Activated T-helper 1 cell treated with Interleukin-2 at 50 U/mL for 16 hours (primary cell): Measurements from ENCODE around the gene IL17REL.

Source experiments
- DNase-seq: peaks from one replicate; pipeline ENCODE4 v3.0.0-alpha.2; 2020; ENCODE audit warnings: low read depth

IL17REL gene

DNA sequence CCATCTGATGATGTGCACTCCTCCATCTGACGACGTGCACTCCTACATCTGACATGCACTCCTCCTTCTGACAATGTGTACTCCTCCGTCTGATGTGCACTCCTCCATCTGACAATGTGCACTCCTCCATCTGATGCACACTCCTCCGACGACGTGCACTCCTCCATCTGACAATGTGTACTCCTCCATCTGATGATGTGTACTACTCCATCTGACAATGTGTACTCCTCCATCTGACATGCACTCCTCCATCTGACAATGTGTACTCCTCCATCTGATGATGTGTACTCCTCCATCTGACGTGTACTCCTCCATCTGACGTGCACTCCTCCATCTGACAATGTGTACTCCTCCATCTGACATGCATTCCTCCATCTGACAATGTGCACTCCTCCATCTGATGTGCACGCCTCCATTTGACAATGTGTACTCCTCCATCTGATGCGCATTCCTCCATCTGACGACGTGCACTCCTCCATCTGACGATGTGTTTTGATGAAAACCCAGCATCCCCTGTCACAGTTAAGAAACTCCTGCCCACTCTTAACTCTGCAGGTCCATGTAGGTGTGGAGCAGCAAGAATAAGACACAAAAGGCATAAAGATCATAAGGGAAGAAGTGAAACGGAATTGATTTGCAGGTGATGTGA is 9.7 kb upstream of the IL17REL start:
- DNase-seq = no peak

DNA sequence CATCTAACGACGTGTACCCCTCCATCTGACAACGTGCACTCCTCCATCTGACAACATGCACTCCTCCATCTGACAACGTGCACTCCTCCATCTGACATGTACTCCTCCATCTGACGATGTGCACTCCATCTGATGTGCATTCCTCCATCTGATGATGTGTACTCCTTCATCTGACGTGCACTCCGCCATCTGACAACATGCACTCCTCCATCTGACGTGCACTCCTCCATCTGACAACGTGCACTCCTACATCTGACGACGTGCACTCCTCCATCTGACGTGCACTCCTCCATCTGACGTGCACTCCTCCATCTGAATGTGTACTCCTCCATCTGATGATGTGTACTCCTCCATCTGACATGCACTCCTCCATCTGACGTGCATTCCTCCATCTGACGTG is 8.0 kb upstream of the IL17REL start:
- DNase-seq = no peak

- no peak for DNase-seq
These were observed 6.8 kb upstream of the IL17REL start for GRCh38 chr22:50019316-50019715.

GRCh38 chr22:50018608-50019285 is 6.2 kb upstream of the IL17REL start:
- DNase-seq = no peak

DNA sequence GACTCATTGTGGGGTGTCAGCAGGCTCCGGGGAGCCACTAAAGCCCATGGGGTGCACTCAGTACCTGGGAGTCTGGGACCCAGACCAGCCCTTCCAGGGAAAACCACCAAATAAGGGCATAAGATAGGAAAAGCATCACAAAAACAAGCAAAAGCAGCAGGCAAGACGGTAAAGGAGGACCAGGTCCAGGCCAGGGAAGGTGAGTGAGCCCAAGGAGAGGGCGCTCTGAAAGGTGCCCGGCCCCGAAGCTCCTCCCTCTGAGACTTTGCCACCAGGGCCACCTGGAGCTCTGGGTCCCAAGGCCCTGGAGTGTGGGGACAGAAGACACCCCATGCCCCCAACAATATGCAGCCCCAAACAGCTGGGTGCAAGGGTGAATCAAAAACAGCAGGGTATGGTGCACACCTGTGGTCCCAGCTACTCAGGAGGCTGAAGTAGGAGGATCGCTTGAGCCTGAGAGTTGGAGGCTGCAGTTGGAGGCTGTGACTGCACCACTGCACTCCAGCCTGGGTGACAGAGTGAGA is 5.2 kb upstream of the IL17REL start:
- DNase-seq = no peak

- peak; percentile 41 for DNase-seq
These were observed 4.6 kb upstream of the IL17REL start for GRCh38 chr22:50016988-50017700.

DNA sequence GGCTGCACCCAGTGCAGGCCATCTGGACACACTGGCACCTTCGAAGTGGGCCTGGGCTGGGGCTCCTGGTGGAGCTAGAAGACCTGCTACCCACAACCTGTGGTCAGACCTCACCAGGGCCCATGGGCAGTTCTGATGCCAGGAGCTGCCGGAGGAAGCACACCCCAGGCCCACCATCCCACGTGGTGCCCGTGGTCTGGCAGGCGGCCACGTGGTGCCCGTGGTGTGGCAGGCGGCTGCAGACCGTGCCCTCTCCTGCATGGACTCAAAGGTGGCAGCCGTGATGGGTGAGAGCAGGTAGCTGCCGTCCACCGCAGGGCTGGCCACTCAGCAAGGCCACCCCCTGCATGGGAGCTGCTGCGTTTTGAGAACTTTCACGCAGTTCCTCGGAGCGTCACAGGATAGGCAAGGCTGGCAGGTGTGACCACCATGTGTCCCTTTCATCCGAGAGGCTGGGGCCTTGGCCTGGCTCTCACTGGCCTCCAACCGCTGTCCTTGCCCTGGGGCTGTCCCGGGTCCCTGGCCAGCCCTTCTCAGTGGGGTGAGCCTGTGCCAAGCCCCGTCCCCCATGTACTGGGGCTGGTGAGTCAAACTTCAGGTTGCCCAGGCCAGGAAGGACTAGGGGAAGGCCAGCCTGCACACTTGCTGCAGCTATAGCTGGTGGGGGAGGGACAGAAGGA is 3.9 kb upstream of the IL17REL start:
- DNase-seq = no peak

GRCh38 chr22:50015451-50016307 is 3.1 kb upstream of the IL17REL start:
- no peak for DNase-seq

DNA sequence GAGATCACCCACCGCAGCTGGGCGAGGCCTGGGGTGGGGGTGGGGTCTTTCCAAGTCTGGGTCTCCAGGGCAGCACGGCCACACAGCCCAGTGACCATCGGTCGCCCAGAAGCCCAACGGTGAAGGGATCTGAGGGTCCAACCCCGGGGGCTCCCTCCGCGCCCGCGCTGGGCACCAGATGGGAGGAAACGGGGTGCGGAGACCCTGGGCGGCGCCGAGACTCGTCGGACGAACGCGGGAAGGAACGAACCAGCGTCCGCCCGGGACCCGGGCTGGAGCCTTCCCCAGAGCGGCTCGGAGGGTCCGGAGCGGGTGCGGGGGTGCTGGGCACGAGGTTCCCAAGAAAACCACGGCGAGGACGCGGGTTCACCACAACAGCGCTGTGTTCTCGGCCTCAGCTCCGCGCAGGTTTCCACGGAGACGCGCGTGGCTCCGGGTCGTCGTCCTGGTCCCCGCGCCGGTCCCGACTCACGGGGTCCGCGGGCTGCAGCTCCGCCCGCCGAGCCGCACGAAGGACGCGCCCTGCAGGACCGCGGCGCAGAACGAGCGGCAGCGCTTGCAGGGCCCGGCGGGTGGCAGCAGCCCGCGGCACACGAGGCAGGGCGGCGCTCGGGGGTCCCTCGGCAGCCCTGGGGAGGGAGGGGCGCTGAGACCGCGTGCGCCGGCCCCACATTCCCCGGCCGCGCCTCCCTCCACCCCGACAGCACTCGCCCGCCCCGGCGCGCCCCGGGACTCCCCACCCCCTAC is 2.3 kb upstream of the IL17REL start:
- DNase-seq = no peak

GRCh38 chr22:50014053-50014501 is 1.5 kb upstream of the IL17REL start:
- no peak for DNase-seq

DNA sequence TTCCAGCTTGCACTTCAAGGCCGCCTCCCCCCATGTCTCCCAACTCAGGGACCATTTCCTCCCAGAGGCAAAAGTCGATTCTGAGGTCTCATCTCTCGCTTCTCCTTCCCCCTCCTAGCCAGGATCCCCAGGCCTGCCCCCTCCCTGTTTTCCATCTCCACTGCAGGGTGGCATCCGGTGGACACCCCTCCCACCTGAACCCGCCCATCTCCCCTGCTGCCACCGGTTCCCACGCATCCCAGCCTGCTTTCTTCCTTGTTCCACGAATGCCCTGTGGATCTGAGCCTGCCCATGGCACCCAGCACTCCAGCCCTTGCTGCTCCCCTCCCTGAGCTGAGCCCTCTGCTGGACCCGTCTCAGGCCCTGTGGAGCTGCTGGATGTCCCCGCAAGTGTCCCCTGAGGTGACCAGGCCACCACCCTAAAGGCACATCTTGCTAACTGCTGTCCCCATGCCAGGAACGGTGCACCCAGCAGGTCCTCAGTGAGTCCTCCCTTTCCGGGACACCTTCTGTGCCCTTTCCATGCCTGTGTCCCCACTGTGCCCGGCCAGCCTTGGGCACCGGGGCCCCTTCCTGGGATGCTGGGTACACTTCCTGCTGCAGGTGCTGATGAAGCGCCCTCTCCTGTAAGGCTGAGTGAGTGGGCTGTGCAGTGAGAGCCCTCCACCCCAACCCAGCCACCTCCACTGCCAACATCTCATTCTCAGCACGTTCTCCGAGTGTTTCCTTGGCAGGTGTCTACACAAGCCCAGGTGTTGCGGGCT is 936 bp downstream of the IL17REL start:
- DNase-seq = no peak

GRCh38 chr22:50010676-50011446 is 1.7 kb downstream of the IL17REL start:
- DNase-seq = peak; percentile 45

GRCh38 chr22:50009765-50010675 is 2.5 kb downstream of the IL17REL start:
- DNase-seq = no peak

GRCh38 chr22:50009251-50009650 is 3.3 kb downstream of the IL17REL start:
- DNase-seq = no peak

DNA sequence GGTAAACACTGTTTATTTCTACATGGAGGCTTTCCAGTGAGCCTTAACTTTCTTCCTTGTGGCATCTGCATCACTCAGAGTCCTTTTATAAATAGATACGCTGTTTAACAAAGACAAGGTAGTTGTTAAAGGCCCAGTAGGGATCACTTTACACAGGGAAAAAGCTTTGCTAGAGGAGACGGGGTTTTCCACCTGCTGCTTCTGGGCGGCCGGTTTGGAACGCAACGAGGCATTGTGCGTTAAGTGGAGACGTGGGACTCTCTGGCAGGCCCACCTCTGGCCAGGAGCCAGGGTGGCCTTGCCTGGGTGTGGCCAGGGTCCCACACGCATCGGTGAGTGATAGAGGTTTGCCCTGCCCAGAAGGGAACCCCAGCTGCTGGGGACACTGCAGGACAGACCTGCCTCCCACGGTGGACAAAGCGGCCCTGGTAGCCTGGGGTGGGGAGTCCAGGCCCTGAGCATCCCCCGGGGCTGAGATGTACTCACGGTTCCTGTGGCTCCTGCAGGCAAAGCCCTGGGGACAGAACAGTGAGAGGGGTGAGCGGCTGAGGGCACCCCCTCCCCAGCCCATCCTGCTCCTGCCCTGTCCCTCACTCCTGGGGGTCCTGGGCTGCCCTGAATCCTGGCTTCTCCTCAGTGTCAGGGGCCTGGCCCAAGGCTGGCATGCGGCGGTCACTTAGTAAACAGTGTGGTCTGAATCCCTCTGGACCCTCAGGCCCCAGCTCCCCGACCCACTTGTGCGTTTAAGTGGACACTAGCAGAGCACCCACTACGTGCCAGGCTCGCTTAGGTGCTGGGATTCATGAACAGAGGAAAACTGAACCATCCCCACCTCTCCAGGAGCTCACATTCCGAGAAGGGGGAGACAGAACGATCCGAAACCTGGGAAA is 4.2 kb downstream of the IL17REL start:
- DNase-seq = no peak

DNA sequence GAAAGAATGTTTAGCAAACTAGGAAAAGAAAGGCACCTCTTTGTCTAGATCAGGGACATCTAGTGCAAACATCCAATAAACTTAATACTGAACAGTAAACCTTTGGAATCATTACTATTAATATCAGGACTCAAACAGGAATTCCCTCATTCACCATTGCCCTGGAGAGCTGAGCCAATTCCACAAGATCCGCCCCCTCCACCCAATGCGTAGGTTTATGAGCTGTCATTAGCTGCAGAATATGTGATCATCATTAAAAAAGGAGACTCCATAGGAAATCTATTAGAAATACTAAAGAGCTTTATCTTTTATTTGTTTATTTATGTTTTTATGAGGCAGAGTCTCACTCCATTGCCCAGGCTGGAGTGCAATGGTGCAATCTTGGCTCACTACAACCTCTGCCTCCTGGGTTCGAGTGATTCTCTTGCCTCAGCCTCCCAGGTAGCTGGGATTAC is 5.5 kb downstream of the IL17REL start:
- DNase-seq = no peak

DNA sequence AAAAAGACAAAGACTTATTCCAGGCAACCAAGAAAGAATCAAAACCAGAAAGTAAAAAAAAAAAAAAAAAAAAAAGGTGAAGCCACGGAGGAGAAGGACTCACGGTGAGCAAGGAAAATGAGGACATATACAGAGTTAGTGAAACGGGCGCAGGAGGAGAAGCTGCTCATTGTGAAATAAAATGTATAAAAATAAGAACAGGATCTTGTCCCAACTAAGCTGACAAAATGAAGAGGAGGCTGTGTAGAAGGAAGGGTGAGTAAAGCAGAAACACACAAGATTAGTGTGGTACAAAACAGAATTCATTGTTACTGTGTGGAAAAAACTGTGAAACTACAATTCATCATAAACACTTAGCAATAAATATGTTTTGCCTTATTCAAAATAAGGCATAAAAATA is 7.6 kb downstream of the IL17REL start:
- DNase-seq = no peak
